IMR-90 (cell line): ENCODE results near the gene INPP5D. TPM values are rescaled to one million over a fixed set of nuclear protein-coding genes. Genes with fewer than 3 reads are reported as not detected.

ENCODE experiments used
- ATAC-seq: fragments of 200-7000 bp; cut with Tn5 transposase; 2 replicates; pipeline ENCODE4 v1.9.1; 2020; ENCODE audit warnings: low read depth, mild to moderate bottlenecking, moderate library complexity
- BruUV-seq: library from RNA; stranded (reverse); fragments of 400-500 nt; replicated peaks from 2 replicates; lab custom pipeline; 2021; lab: Mats Ljungman, UMichigan
- CTCF ChIA-PET: fragments of 300-600 bp; formaldehyde crosslinking; extraction: SDS; loops from one replicate; lab custom pipeline; 2021; ENCODE audit warnings: antibody characterized with exemption; lab: Yijun Ruan, JAX
- POLR2A ChIA-PET: fragments of 300-600 bp; sonication (Branson Sonifier 250); formaldehyde crosslinking; loops from one replicate; lab custom pipeline; 2022; ENCODE audit warnings: antibody characterized with exemption; ENCODE audit not compliant: unreplicated experiment; lab: Charles Lee
- DNase-seq: peaks from one replicate; pipeline ENCODE4 v3.0.0; 2013
- H2AFZ ChIP-seq: replicated peaks from 2 replicates; pipeline ENCODE3; 2013; ENCODE audit warnings: low read length, mild to moderate bottlenecking; ENCODE audit not compliant: poor library complexity
- H2AK5ac ChIP-seq: 2 replicates; pipeline ENCODE4 v1.6.1; 2013; ENCODE audit warnings: low read depth, low read length, inconsistent platforms
- H2AK9ac ChIP-seq: replicated peaks from 2 replicates; pipeline ENCODE3; 2013; ENCODE audit warnings: mild to moderate bottlenecking, low read depth, low read length, moderate library complexity; ENCODE audit not compliant: poor library complexity
- H2BK120ac ChIP-seq: 2 replicates; pipeline ENCODE4 v1.6.1; 2013; ENCODE audit warnings: low read depth, low read length, inconsistent platforms
- H2BK15ac ChIP-seq: 3 replicates; pipeline ENCODE4 v1.6.1; 2013; ENCODE audit warnings: low read depth, low read length, inconsistent platforms
- H2BK20ac ChIP-seq: 2 replicates; pipeline ENCODE4 v1.6.1; 2013; ENCODE audit warnings: low read depth, mild to moderate bottlenecking, inconsistent platforms, low read length, moderate library complexity
- H2BK5ac ChIP-seq: 2 replicates; pipeline ENCODE4 v1.6.1; 2013; ENCODE audit warnings: mild to moderate bottlenecking, low read depth, low read length, inconsistent platforms; ENCODE audit not compliant: poor library complexity, severe bottlenecking
- H3K14ac ChIP-seq: replicated peaks from 2 replicates; pipeline ENCODE4 v1.6.1; 2013; ENCODE audit warnings: low read depth, low read length, inconsistent platforms
- H3K18ac ChIP-seq: 2 replicates; pipeline ENCODE4 v1.6.1; 2013; ENCODE audit warnings: low read depth, low read length, control low read depth
- H3K23ac ChIP-seq: 2 replicates; pipeline ENCODE4 v1.6.1; 2013; ENCODE audit warnings: low read depth, low read length, inconsistent platforms
- H3K27ac ChIP-seq: 2 replicates; pipeline ENCODE4 v1.5.1; 2013; ENCODE audit warnings: mild to moderate bottlenecking, control low read depth, low read length; ENCODE audit not compliant: insufficient read depth
- H3K27me3 ChIP-seq: 2 replicates; pipeline ENCODE4 v1.6.1; 2013; ENCODE audit warnings: low read length; ENCODE audit not compliant: control insufficient read depth, insufficient read depth
- H3K36me3 ChIP-seq: 2 replicates; pipeline ENCODE4 v1.6.1; 2013; ENCODE audit warnings: low read length, mixed read lengths; ENCODE audit not compliant: control insufficient read depth, insufficient read depth
- H3K4ac ChIP-seq: 2 replicates; pipeline ENCODE4 v1.6.1; 2013; ENCODE audit warnings: low read depth, low read length, inconsistent platforms
- H3K4me1 ChIP-seq: 2 replicates; pipeline ENCODE4 v1.6.1; 2013; ENCODE audit warnings: low read length, mixed read lengths; ENCODE audit not compliant: control insufficient read depth, insufficient read depth
- H3K4me2 ChIP-seq: 2 replicates; pipeline ENCODE4 v1.6.1; 2013; ENCODE audit warnings: low read depth, mild to moderate bottlenecking, control low read depth, low read length, moderate library complexity
- H3K4me3 ChIP-seq: 2 replicates; pipeline ENCODE4 v1.5.1; 2013; ENCODE audit warnings: low read depth, mild to moderate bottlenecking, control low read depth, low read length, moderate library complexity; ENCODE audit not compliant: insufficient read depth
- H3K56ac ChIP-seq: 2 replicates; pipeline ENCODE4 v1.6.1; 2013; ENCODE audit warnings: low read length, inconsistent platforms; ENCODE audit not compliant: insufficient read depth; ENCODE audit errors: extremely low read depth
- H3K79me1 ChIP-seq, 2 experiments: 2 replicates each; pipeline ENCODE4 v1.6.1; 2013; ENCODE audit warnings: low read length in 2 of 2, inconsistent platforms in 1 of 2, low read depth in 1 of 2
- H3K9ac ChIP-seq: 2 replicates; pipeline ENCODE4 v1.6.1; 2013; ENCODE audit warnings: low read depth, low read length, control low read depth
- H3K9me1 ChIP-seq: 2 replicates; pipeline ENCODE4 v1.6.1; 2013; ENCODE audit warnings: low read length, inconsistent platforms; ENCODE audit not compliant: insufficient read depth
- H3K9me3 ChIP-seq: 2 replicates; pipeline ENCODE4 v1.6.1; 2013; ENCODE audit warnings: low read length; ENCODE audit not compliant: control insufficient read depth, insufficient read depth
- H4K20me1 ChIP-seq: 2 replicates; pipeline ENCODE4 v1.6.1; 2013; ENCODE audit warnings: low read length, inconsistent platforms; ENCODE audit not compliant: insufficient read depth
- H4K5ac ChIP-seq: 2 replicates; pipeline ENCODE4 v1.6.1; 2013; ENCODE audit warnings: mild to moderate bottlenecking, low read depth, low read length, control low read depth
- H4K8ac ChIP-seq, 2 experiments: 2 replicates each; pipeline ENCODE4 v1.6.1; 2013; ENCODE audit warnings: low read depth in 2 of 2, low read length in 2 of 2, control low read depth in 1 of 2, inconsistent platforms in 1 of 2
- H4K91ac ChIP-seq: 2 replicates; pipeline ENCODE4 v1.6.1; 2013; ENCODE audit warnings: low read depth, low read length, inconsistent platforms; ENCODE audit not compliant: insufficient read depth
- BHLHE40 ChIP-seq: fragments of 150-350 bp; IDR thresholded peaks from 2 replicates; pipeline ENCODE4 v1.6.1; 2016; ENCODE audit warnings: mild to moderate bottlenecking, low read depth, low read length
- CEBPB ChIP-seq: IDR thresholded peaks from 2 replicates; pipeline ENCODE4 v1.6.1; 2012; ENCODE audit warnings: low read depth, low read length, improper control_type of control experiment
- CHD1 ChIP-seq: IDR thresholded peaks from 2 replicates; pipeline ENCODE4 v1.6.1; 2012; ENCODE audit warnings: low read depth, low read length, improper control_type of control experiment
- FOS ChIP-seq: fragments of 150-350 bp; IDR thresholded peaks from 2 replicates; pipeline ENCODE4 v1.6.1; 2016; ENCODE audit warnings: low read depth, low read length
- MAFK ChIP-seq: IDR thresholded peaks from 2 replicates; pipeline ENCODE4 v1.6.1; 2012; ENCODE audit warnings: low read depth, low read length, improper control_type of control experiment
- MAZ ChIP-seq: IDR thresholded peaks from 2 replicates; pipeline ENCODE4 v1.6.1; 2012; ENCODE audit warnings: low read depth, mild to moderate bottlenecking, low read length, improper control_type of control experiment, moderate library complexity, borderline replicate concordance
- MXI1 ChIP-seq: IDR thresholded peaks from 2 replicates; pipeline ENCODE4 v1.6.1; 2012; ENCODE audit warnings: low read depth, mild to moderate bottlenecking, low read length, moderate library complexity, borderline replicate concordance
- NFE2L2 ChIP-seq: fragments of 150-350 bp; IDR thresholded peaks from 2 replicates; pipeline ENCODE4 v1.6.1; 2016; ENCODE audit warnings: low read depth, mild to moderate bottlenecking, low read length
- POLR2A ChIP-seq: IDR thresholded peaks from 2 replicates; pipeline ENCODE4 v1.6.1; 2012; ENCODE audit warnings: mild to moderate bottlenecking, low read depth, low read length
- RAD21 ChIP-seq: IDR thresholded peaks from 2 replicates; pipeline ENCODE4 v1.6.1; 2012; ENCODE audit warnings: low read length, improper control_type of control experiment
- RCOR1 ChIP-seq: IDR thresholded peaks from 2 replicates; pipeline ENCODE4 v1.6.1; 2012; ENCODE audit warnings: mild to moderate bottlenecking, low read length, improper control_type of control experiment; ENCODE audit not compliant: insufficient replicate concordance
- RFX5 ChIP-seq: IDR thresholded peaks from 2 replicates; pipeline ENCODE4 v1.8.0; 2012; ENCODE audit warnings: low read depth, mild to moderate bottlenecking, low read length, moderate library complexity
- SMC3 ChIP-seq: fragments of 150-350 bp; IDR thresholded peaks from 2 replicates; pipeline ENCODE4 v1.6.1; 2016; ENCODE audit warnings: low read depth, mild to moderate bottlenecking, antibody characterized with exemption, low read length, moderate library complexity
- USF2 ChIP-seq: fragments of 150-350 bp; IDR thresholded peaks from 2 replicates; pipeline ENCODE4 v1.6.1; 2017; ENCODE audit warnings: mild to moderate bottlenecking, antibody characterized with exemption, low read length, low read depth
- WGBS, 2 experiments: methylation state at CpG; one replicate each; pipeline versions ENCODE4 v1.1.5 to v1.1.7; 2013; ENCODE audit warnings: missing lambda C conversion rate in 2 of 2; ENCODE audit not compliant: insufficient read length in 1 of 2; ENCODE audit errors: extremely low coverage in 2 of 2; 5-methylcytosine and 5-hydroxymethylcytosine counted together
- dilution Hi-C: fragments of 300-500 bp; cut with HindIII; formaldehyde crosslinking; loops from one replicate; pipeline ENCODE4 v1.14.3; 2018; ENCODE audit warnings: low sequenced_read_pairs; ENCODE audit not compliant: unreplicated experiment
- in situ Hi-C: fragments of 300-500 bp; cut with MboI; formaldehyde crosslinking; loops from 3 replicates; pipeline ENCODE4 v1.14.3; 2019; ENCODE audit warnings: low sequenced_read_pairs, inconsistent platforms, mixed read lengths
- intact Hi-C: fragments of 100-400 bp; cut with micrococcal nuclease; formaldehyde crosslinking; loops from 2 replicates; pipeline ENCODE4 v1.10.0; 2022
- polyA plus RNA-seq, 3 experiments: library from polyadenylated mRNA; depleted of rRNA; stranded (reverse); fragments of >200 nt; gene quantifications; 2 replicates each; pipeline ENCODE4 v1.2.3, GENCODE V29; 2012; ENCODE audit warnings: low replicate concordance in 1 of 3
- total RNA-seq: library from RNA; depleted of rRNA; stranded (reverse); fragments of >200 nt; gene quantifications from 2 replicates; pipeline ENCODE4 v1.2.3, GENCODE V29; 2012
- TF ChIP-seq, protein P1 (sequence below): conservative IDR thresholded peaks from 2 replicates; pipeline ENCODE4 v1.5.1; 2012; ENCODE audit warnings: mild to moderate bottlenecking, low read depth, low read length, improper control_type of control experiment
- TF ChIP-seq, protein P2 (sequence below): fragments of 150-350 bp; IDR thresholded peaks from 2 replicates; pipeline ENCODE4 v1.6.1; 2016; ENCODE audit warnings: low read depth, mild to moderate bottlenecking, low read length, moderate library complexity, borderline replicate concordance

Gene INPP5D
- total and polyA plus RNA-seq, 2 of the 4 experiments (the other 2 are of a cell fraction), result 0.18 to 0.29 TPM

DNA sequence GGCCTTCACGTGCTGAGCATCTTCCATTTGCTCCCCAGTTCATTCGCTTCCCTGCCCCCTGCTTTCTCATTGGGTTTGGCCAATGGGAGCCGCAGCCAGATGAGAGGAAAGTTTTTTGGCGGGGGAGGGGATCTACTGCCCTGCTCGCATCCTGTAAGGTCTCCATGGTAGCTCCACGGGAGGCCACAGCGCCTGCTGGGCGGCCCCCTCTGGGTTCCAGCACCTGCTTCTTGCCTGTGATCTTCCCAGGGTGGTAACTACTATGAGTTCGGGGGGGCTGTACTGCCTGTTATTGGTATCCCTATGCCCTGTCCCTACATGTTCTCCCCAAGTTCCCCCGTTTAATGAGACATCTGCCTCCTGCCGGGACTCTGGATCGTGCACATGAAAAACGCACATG, 57.2 kb downstream of the INPP5D start:
- Histone ChIP-seq H2AK9ac (no peak overlapping the region), H4K20me1 (no peaks in the 10 kb centered on the region), H2BK20ac (no peak overlapping the region), H3K23ac (no peak overlapping the region), H3K27ac (no peak overlapping the region), H3K18ac (no peak overlapping the region), H4K8ac (no peak overlapping the region), H3K9me3 (no peaks in the 10 kb centered on the region), H3K56ac (no peak overlapping the region), H2BK15ac (no peak overlapping the region), H3K4me3 (no peak overlapping the region), H3K14ac (no peak overlapping the region), H3K4me1 (no peaks in the 10 kb centered on the region), H2AFZ (no peak overlapping the region), H3K9me1 (no peaks in the 10 kb centered on the region), H3K36me3 (no peaks in the 10 kb centered on the region), H3K4me2 (no peak overlapping the region), H4K91ac (no peak overlapping the region), H2BK5ac (no peak overlapping the region), H3K4ac (no peak overlapping the region), H3K27me3 (peaks cover 5% of the 10 kb centered on the region; the same call in 1 of the 2 replicates), H3K79me1 (no peaks in the 10 kb centered on the region), H2BK120ac (no peak overlapping the region), H3K9ac (no peak overlapping the region), H4K5ac (no peak overlapping the region), H2AK5ac (no peak overlapping the region)
- intact Hi-C loops (no loop called here), dilution Hi-C loops (no loop called here), in situ Hi-C loops (no loop called here)
- BruUV-seq, result no TSS peak
- DNase-seq (no peak), ATAC-seq (no peak)
- ChIA-PET CTCF (no interaction called here), POLR2A (no interaction called here)
- no CpG with 5 or more reads among the region's 13 CpGs for WGBS, 2 experiments
- TF ChIP-seq RAD21 (no peak), RFX5 (no peak), POLR2A (no peak), CEBPB (no peak), BHLHE40 (no peak), CHD1 (no peak), SMC3 (no peak), RCOR1 (no peak), NFE2L2 (no peak), USF2 (no peak), MAZ (no peak), FOS (no peak), MXI1 (no peak), MAFK (no peak)
- TF ChIP-seq, protein P1, sequence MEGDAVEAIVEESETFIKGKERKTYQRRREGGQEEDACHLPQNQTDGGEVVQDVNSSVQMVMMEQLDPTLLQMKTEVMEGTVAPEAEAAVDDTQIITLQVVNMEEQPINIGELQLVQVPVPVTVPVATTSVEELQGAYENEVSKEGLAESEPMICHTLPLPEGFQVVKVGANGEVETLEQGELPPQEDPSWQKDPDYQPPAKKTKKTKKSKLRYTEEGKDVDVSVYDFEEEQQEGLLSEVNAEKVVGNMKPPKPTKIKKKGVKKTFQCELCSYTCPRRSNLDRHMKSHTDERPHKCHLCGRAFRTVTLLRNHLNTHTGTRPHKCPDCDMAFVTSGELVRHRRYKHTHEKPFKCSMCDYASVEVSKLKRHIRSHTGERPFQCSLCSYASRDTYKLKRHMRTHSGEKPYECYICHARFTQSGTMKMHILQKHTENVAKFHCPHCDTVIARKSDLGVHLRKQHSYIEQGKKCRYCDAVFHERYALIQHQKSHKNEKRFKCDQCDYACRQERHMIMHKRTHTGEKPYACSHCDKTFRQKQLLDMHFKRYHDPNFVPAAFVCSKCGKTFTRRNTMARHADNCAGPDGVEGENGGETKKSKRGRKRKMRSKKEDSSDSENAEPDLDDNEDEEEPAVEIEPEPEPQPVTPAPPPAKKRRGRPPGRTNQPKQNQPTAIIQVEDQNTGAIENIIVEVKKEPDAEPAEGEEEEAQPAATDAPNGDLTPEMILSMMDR, result no peak
- TF ChIP-seq, protein P2, sequence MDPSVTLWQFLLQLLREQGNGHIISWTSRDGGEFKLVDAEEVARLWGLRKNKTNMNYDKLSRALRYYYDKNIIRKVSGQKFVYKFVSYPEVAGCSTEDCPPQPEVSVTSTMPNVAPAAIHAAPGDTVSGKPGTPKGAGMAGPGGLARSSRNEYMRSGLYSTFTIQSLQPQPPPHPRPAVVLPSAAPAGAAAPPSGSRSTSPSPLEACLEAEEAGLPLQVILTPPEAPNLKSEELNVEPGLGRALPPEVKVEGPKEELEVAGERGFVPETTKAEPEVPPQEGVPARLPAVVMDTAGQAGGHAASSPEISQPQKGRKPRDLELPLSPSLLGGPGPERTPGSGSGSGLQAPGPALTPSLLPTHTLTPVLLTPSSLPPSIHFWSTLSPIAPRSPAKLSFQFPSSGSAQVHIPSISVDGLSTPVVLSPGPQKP, result no peak
